ENCODE measurements around the gene NTPCR.

The NTPCR gene

GRCh38 chr1:233006541-233006973 lies 56.1 kb downstream of the NTPCR start:
- DNase-seq, result no peak
- H3K36me3 Mint-ChIP-seq, result peaks cover 15% of the 10 kb centered on the region
- H3K9me3 Mint-ChIP-seq, result no peaks in the 10 kb centered on the region
- no peaks in the 10 kb centered on the region for H3K27me3 Mint-ChIP-seq
- H3K27ac Mint-ChIP-seq, result no peak overlapping the region
- H3K4me1 Mint-ChIP-seq, result no peaks in the 10 kb centered on the region
- H3K4me3 Mint-ChIP-seq, result no peak overlapping the region
- CTCF ChIA-PET, result interaction anchor here (1.4 kb wide), 1 partner anchor 29 kb away, joined by 4 read pairs; no protein-coding TSS in a partner anchor

GRCh38 chr1:233010146-233010545 lies 59.7 kb downstream of the NTPCR start:
- Mint-ChIP-seq H3K4me3 (no peak overlapping the region), H3K4me1 (no peaks in the 10 kb centered on the region), H3K27me3 (no peaks in the 10 kb centered on the region), H3K36me3 (peaks cover 25% of the 10 kb centered on the region), H3K9me3 (no peaks in the 10 kb centered on the region), H3K27ac (no peak overlapping the region)
- CTCF ChIA-PET, result no interaction called here
- DNase-seq, result no peak

DNA sequence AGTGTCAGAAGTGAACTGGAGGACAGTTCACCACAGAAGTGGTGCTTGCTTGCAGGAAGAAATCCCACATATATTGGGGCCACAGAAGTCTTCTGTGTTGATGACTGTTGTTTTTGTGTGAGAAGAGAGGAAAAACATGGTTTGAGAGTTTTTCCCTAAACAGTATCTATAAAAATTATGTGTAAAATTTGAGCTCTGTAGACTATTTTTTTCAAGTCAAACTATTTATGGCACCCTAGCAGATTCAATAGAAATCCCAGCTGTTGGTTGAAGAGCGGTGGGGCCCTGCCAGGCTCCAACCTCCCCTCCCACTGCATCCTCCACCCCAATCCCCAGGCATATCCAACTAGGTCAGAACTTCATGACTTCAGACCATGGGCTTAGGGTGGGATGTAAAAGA lies 61.6 kb downstream of the NTPCR start:
- DNase-seq, result no peak
- Mint-ChIP-seq H3K9me3 (no peaks in the 10 kb centered on the region), H3K27me3 (no peaks in the 10 kb centered on the region), H3K36me3 (peaks cover 18% of the 10 kb centered on the region), H3K4me1 (peaks cover 13% of the 10 kb centered on the region), H3K27ac (no peak overlapping the region), H3K4me3 (no peak overlapping the region)
- CTCF ChIA-PET, result no interaction called here

GRCh38 chr1:233015965-233016364 lies 65.6 kb downstream of the NTPCR start:
- CTCF ChIA-PET, result no interaction called here
- H3K27ac Mint-ChIP-seq, result no peak overlapping the region
- H3K4me3 Mint-ChIP-seq, result no peak overlapping the region
- peaks cover 21% of the 10 kb centered on the region for H3K36me3 Mint-ChIP-seq
- DNase-seq, result no peak
- no peaks in the 10 kb centered on the region for H3K27me3 Mint-ChIP-seq
- H3K4me1 Mint-ChIP-seq, result peaks cover 13% of the 10 kb centered on the region
- no peaks in the 10 kb centered on the region for H3K9me3 Mint-ChIP-seq

DNA sequence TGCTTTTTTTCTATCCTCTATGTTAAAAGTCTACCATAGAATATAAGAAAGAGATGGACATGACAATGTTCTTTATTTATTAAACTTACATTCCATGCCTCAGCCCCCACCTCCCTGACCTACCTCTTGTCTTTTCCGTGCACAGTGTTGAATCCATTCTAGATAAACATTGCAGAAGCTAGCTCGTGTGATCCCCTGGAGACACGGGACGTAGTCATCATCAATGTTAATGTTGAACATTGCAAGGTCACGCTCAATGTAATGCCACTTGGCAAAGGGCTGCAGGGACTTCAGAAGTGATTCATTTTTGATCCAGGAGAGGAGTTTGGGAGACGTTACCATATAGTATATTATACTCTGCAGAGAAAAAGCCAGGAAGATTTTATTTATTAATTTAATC lies 66.4 kb downstream of the NTPCR start:
- CTCF ChIA-PET, result no interaction called here
- DNase-seq, result no peak
- Mint-ChIP-seq H3K9me3 (no peaks in the 10 kb centered on the region), H3K36me3 (peaks cover 20% of the 10 kb centered on the region), H3K27ac (no peak overlapping the region), H3K4me1 (peaks cover 13% of the 10 kb centered on the region), H3K27me3 (no peaks in the 10 kb centered on the region), H3K4me3 (no peak overlapping the region)

DNA sequence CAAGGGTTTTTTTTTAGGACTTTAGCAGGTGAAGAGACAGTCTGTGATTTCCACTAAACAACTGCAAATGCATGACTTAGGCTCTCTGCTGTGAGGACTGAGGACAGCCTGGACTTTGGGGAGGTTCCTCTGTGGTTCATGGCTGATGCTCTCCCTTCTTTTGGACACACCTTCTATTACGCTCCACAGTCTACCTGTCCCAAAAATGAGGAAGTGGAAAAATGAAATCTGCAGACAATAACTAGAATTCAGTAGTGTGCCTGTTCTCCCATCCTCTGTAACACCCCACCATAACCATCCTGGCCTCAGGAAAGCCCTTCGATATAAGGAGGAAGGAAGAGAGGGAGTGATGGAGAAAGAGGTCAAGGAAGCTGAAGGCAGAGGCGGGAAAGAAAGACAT lies 68.7 kb downstream of the NTPCR start:
- DNase-seq, result no peak
- Mint-ChIP-seq H3K36me3 (peaks cover 5% of the 10 kb centered on the region), H3K27me3 (no peaks in the 10 kb centered on the region), H3K27ac (no peak overlapping the region), H3K9me3 (no peaks in the 10 kb centered on the region), H3K4me3 (no peak overlapping the region), H3K4me1 (peaks cover 13% of the 10 kb centered on the region)
- CTCF ChIA-PET, result interaction anchor here (0.6 kb wide), 1 partner anchor 67 kb away, joined by 3 read pairs; no protein-coding TSS in a partner anchor

GRCh38 chr1:233019778-233020325 lies 69.4 kb downstream of the NTPCR start:
- DNase-seq, result no peak
- H3K4me1 Mint-ChIP-seq, result peaks cover 13% of the 10 kb centered on the region
- CTCF ChIA-PET, result no interaction called here
- H3K4me3 Mint-ChIP-seq, result no peak overlapping the region
- peaks cover 6% of the 10 kb centered on the region for H3K36me3 Mint-ChIP-seq
- no peak overlapping the region for H3K27ac Mint-ChIP-seq
- no peaks in the 10 kb centered on the region for H3K27me3 Mint-ChIP-seq
- no peaks in the 10 kb centered on the region for H3K9me3 Mint-ChIP-seq

- Mint-ChIP-seq H3K4me3 (no peak overlapping the region), H3K4me1 (peaks cover 13% of the 10 kb centered on the region), H3K36me3 (peaks cover 6% of the 10 kb centered on the region), H3K27me3 (no peaks in the 10 kb centered on the region), H3K27ac (no peak overlapping the region), H3K9me3 (no peaks in the 10 kb centered on the region)
- CTCF ChIA-PET, result no interaction called here
- DNase-seq, result no peak
These were observed 70.0 kb downstream of the NTPCR start for GRCh38 chr1:233020426-233020825.

DNA sequence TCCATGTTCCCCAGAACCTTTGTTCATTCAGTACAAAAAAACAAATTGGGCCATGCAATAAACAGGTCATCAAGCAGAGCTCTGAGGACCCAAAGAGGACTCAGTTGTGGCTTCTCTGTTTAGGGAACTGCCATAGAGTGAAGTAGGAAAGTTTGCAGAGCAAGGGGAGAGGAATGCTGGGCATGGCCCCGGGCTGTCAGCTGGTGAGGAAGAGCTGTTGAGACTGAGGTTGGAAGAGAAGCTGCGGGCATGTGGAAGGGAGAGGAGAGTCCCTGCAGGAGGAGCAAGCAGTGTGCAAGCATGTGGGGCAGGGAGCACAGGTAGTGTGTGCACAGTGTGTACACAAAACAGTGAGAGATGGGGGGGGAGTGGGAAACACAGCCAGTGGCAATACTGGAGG lies 71.8 kb downstream of the NTPCR start:
- H3K4me3 Mint-ChIP-seq, result no peak overlapping the region
- no peaks in the 10 kb centered on the region for H3K4me1 Mint-ChIP-seq
- no peak for DNase-seq
- no peaks in the 10 kb centered on the region for H3K27me3 Mint-ChIP-seq
- H3K36me3 Mint-ChIP-seq, result peaks cover 6% of the 10 kb centered on the region
- CTCF ChIA-PET, result no interaction called here
- H3K9me3 Mint-ChIP-seq, result no peaks in the 10 kb centered on the region
- no peak overlapping the region for H3K27ac Mint-ChIP-seq

GRCh38 chr1:233024199-233024598 lies 73.8 kb downstream of the NTPCR start:
- Mint-ChIP-seq H3K27me3 (no peaks in the 10 kb centered on the region), H3K36me3 (peaks cover 3% of the 10 kb centered on the region), H3K4me1 (no peaks in the 10 kb centered on the region), H3K4me3 (no peak overlapping the region), H3K9me3 (no peaks in the 10 kb centered on the region), H3K27ac (no peak overlapping the region)
- CTCF ChIA-PET, result interaction anchor here (1.0 to 1.4 kb wide), 4 partner anchors 376 to 393 kb away, joined by 3 to 6 read pairs (median 4); no protein-coding TSS in a partner anchor
- no peak for DNase-seq

DNA sequence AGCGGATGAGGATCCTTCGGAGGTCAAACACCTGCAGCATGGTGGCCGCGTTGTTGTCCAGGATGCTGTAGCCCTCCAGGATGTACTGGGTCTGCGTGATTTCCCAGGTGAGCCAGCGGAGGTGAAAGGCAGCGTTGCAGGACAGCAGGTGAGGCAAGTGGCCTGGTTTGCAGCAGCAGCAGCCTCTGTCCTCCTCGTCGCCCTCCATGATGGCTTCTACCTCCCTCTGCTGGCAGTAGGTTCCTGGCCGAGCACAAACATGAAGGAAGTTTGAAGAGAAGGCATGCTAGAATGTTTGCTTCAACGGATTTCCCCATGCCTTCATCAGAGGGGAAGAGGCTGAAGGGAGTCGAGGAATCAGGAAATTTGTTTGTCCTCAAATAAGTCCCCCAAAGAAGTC lies 74.7 kb downstream of the NTPCR start:
- H3K27ac Mint-ChIP-seq, result no peak overlapping the region
- H3K9me3 Mint-ChIP-seq, result no peaks in the 10 kb centered on the region
- H3K36me3 Mint-ChIP-seq, result peaks cover 1% of the 10 kb centered on the region
- no peak overlapping the region for H3K4me3 Mint-ChIP-seq
- no peaks in the 10 kb centered on the region for H3K27me3 Mint-ChIP-seq
- CTCF ChIA-PET, result interaction anchor here (1.1 to 1.4 kb wide), 4 partner anchors 11 to 394 kb away, joined by 4 to 6 read pairs (median 6); no protein-coding TSS in a partner anchor
- no peaks in the 10 kb centered on the region for H3K4me1 Mint-ChIP-seq
- DNase-seq, result peak; percentile 40

DNA sequence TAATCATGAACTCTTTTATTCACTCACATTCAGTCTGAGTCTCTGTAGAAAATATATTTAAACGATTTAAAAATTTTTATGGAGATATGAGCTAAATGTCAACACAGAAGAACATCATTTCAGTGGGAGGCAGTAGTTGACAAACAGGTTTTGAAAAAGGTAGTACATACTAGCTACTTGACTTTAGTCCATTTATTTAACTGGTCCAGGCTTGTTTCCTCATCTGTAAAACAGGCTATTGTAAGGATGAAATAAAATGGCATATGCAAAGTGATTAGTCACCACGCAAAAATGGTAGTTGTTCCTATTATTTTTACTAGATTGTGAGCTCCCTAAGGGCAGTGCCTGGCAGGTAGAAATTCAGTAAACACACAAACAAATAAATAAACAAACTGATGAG lies 75.2 kb downstream of the NTPCR start:
- Mint-ChIP-seq H3K27ac (no peak overlapping the region), H3K4me1 (no peaks in the 10 kb centered on the region), H3K36me3 (peaks cover 1% of the 10 kb centered on the region), H3K27me3 (no peaks in the 10 kb centered on the region), H3K4me3 (no peak overlapping the region), H3K9me3 (no peaks in the 10 kb centered on the region)
- no peak for DNase-seq
- CTCF ChIA-PET, result interaction anchor here (1.1 to 1.4 kb wide), 2 partner anchors 11 to 34 kb away, joined by 5 to 6 read pairs; no protein-coding TSS in a partner anchor

DNA sequence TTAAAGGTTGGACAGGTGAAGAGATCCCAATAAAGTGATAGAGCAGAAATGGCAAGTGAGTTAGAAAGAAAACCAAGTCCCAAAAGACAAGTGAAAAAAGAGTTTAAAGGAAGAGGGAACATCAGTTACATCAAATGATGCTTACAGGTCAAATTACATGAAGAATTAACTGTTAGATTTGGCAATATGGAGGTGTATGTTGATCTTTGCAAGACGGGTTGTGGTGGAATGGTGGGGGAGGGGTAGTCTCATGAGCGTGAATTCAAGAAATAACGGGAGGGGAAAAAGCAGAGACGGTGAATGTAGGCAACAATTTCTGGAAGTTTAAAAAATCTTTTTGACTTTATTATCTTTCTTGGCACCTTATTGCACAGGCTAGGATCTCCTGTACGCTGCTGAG lies 76.6 kb downstream of the NTPCR start:
- H3K27ac Mint-ChIP-seq, result no peak overlapping the region
- no peak overlapping the region for H3K4me3 Mint-ChIP-seq
- no peaks in the 10 kb centered on the region for H3K9me3 Mint-ChIP-seq
- H3K36me3 Mint-ChIP-seq, result peaks cover 1% of the 10 kb centered on the region
- CTCF ChIA-PET, result no interaction called here
- H3K27me3 Mint-ChIP-seq, result no peaks in the 10 kb centered on the region
- H3K4me1 Mint-ChIP-seq, result no peaks in the 10 kb centered on the region
- DNase-seq, result no peak

DNA sequence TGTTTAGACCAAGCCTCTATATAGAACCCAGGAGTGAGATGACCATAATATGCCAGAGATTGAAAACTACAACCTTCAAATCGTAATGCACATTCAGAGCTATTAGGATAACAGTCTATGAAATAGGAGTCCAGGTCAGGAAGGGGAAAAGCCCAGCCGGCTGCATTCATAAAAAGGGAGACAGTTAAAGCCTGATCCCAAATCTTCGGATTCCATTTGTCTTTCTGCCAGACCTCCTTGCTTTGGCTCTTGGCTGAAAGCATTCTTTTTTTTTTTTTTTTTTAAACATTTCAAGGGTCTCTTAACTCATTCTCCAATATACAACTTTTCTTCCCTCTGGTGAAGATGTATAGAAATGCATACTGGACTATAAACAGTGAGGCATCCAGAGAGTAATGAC lies 81.1 kb downstream of the NTPCR start:
- Mint-ChIP-seq H3K27me3 (no peaks in the 10 kb centered on the region), H3K36me3 (no peaks in the 10 kb centered on the region), H3K4me1 (no peaks in the 10 kb centered on the region), H3K27ac (no peak overlapping the region), H3K9me3 (no peaks in the 10 kb centered on the region), H3K4me3 (no peak overlapping the region)
- no peak for DNase-seq
- CTCF ChIA-PET, result no interaction called here

GRCh38 chr1:233032916-233033315 lies 82.5 kb downstream of the NTPCR start:
- DNase-seq, result no peak
- CTCF ChIA-PET, result no interaction called here
- H3K9me3 Mint-ChIP-seq, result no peaks in the 10 kb centered on the region
- no peak overlapping the region for H3K4me3 Mint-ChIP-seq
- H3K27me3 Mint-ChIP-seq, result no peaks in the 10 kb centered on the region
- H3K4me1 Mint-ChIP-seq, result no peaks in the 10 kb centered on the region
- no peaks in the 10 kb centered on the region for H3K36me3 Mint-ChIP-seq
- H3K27ac Mint-ChIP-seq, result no peak overlapping the region

GRCh38 chr1:233033361-233033760 lies 83.0 kb downstream of the NTPCR start:
- Mint-ChIP-seq H3K27me3 (no peaks in the 10 kb centered on the region), H3K9me3 (no peaks in the 10 kb centered on the region), H3K27ac (no peak overlapping the region), H3K4me1 (no peaks in the 10 kb centered on the region), H3K36me3 (no peaks in the 10 kb centered on the region), H3K4me3 (no peak overlapping the region)
- CTCF ChIA-PET, result no interaction called here
- no peak for DNase-seq
